Right renal cortex interstitium (tissue), 3 donors: ENCODE results near the gene VPS26B. TPM values are rescaled to one million over a fixed set of nuclear protein-coding genes. Genes with fewer than 3 reads are reported as not detected.
"Not testable (repeated sequence)": the region's sequence is repeated elsewhere in the genome, so short reads cannot be mapped to it uniquely, and the experiment has no call there.

Experiments
- DNase-seq, 3 donors: peaks; one replicate each; pipeline ENCODE4 v3.0.0-alpha.2; 2013; ENCODE audit warnings: low read depth in 3 of 3, low spot score in 2 of 3
- polyA plus RNA-seq, 3 donors: library from polyadenylated mRNA; unstranded; fragments of 120-200 nt; gene quantifications; one replicate each; pipeline ENCODE4 v1.2.1, GENCODE V29; 2013; ENCODE audit not compliant: insufficient read length in 3 of 3

Gene VPS26B
- 10 to 100 TPM; 44.4 to 47.8 (median 45.3) TPM for polyA plus RNA-seq

DNA sequence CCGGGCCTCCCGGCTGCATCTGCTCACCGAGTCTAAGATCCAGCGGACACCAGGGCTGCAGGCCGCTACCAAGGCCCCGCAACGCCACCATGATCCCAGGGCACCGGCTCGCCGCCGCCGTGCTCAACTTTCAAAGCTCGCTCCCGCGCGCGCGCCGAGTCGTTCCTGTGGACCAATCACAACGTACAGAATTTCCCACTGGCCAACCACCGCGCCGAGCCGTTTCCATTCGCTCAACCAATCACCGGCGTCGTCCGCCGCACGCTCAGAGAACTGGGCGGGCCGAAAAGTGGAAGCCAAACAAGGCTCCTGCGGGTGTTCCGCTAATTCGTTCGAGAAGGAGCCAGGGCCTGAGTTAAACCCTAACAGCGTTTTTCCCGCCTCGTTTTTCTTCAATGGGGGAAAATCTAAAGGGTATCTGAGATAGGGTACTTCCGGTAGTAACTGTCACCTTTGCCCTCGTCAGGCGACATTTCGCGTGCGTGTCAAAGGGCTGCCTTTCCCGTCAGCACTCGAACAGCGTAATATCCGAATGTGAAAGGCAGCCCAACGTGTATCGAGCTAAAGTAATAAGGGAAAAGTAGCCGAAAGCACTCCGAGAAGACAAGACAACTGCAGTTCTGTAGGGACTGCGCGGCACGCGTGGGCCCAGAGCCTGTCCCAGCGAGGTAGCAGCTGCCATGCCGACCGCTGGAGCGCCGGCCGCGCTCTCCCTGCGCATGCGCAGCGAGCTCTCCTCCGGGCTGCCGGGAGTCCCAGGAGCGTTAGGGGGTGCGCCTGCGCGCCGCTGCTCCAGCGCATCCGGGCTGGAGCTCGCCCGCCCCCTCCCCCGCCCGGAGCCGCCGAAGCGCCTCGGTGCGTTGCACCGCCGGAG, at the start of gene VPS26B, which contains the start of gene NCAPD3:
Gene VPS26B, plus strand, starts transcription at position 836 of the 874 bp plus-strand sequence. CDS start 452 bp downstream, outside the sequence.
Gene NCAPD3, minus strand, starts transcription at position 132 of the 874 bp plus-strand sequence. Its CDS starts 41 bp downstream, at position 91.
- peak; percentile 85 to 94 (median 89) for DNase-seq

DNA sequence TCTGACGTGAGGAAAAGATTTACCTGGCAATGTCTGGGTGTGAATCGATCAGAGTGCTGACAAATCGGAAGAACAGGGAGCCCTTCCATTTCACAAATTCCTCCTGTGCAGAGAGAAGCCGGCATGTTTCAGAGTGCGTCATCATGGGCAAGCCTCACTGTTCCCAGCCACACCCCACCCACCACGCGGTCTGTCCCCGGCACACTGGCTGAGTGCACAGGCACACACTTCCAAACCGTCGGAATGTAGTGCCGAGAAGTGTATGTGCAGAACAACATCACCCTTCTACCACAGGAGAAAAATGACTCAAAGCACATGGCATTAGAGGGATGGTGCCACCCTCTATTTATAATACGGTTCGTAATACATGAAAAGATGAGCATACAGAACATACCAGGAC, 48.2 kb upstream of the VPS26B start:
- DNase-seq: no peak

DNA sequence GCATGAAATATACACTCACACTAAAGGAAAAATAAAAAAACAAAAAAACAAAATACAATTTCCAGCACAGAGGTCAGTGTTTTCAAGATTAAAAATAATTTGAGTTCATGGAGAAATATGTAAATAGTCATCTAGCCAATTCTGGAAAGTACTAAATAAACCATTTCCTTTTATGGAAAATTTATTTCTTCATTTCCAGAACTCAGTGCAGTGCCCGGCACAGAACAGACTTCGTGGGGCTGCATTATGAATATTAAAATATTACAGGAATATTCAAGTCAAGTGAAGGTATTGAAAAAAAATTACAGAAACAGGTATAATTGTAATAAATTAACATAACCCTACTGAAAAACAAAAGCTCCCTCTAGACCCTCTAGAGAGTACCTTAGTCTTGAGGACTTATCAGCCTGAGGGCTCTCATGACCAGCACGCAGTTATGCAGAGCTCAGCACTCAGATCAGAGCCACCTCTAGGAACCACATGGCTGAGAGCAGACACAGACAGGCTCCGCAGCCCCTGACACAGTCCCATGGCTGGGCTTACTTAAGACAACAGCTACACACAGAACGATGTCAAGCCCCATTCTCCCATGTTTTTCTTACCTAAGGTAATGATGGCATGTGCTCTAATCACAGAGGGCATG, 46.3 kb upstream of the VPS26B start:
- DNase-seq: no peak

DNA sequence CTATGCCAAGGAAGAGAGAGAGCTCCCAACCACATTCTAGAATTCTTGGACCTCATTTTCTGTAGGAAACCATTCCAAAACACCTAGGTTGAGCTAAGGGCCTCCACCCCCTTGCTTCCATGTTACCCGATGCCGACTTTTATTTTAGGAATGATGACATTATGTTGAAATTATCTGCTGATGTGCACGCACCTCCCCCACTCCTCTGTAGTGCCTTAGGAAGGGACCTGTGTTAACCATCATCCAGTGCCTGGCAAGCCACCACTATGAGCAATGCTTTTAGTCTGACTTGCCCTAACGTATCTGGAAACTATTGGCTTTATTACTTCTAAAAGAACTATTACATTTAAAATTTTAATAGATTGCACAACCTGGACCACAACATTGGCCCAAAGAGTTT, 42.8 kb upstream of the VPS26B start:
- no peak for DNase-seq

DNA sequence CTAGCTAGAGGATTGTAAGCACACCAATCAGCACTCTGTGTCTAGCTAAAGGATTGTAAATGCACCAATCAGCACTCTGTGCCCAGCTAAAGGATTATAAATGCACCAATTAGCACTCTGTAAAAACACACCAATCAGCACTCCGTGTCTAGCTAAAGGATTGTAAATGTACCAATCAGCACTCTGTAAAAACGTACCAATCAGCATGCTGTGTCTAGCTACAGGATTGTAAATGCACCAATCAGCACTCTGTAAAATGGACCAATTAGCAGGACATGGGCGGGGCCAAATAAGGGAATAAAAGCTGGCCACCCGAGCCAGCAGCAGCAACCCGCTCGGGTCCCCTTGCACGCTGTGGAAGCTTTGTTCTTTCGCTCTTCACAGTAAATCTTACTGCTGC, 36.4 kb upstream of the VPS26B start:
- not testable (repeated sequence) for DNase-seq

DNA sequence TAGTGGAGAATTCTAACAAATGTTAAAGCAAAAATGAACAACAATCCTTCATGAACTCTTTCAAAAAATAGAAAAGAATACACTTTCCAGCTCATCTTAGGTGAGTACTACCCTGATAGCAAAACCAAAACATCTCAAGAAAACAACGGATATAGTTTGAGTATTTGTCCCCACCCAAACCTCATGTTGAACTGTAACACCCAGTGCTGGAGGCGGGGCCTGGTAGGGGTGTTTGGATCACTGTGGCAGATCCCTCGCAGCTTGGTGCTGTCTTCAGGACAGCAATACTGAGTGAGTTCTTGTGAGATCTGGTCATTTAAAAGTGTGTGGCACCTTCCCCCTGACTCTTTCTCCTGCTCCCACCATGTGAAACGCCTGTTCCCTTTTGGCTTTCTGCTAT, 27.7 kb upstream of the VPS26B start:
- no peak for DNase-seq

DNA sequence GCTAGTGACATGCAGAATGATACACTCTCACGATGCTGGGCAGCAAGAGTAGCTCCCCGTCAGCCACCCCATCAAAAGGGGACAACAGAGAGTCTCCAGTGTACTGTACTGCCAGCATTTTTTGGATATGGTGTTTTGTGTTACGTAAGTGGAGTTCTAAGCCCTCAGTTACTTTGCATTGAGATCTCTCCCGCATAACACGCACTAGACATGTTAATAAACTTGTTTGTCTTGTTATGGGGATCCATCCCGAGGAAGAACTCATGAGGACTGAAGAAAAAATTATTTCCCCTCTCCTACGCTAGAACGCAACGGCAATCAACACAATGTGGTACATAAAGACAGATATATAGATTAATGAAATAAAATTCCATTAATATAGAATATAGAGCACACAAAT, 24.9 kb upstream of the VPS26B start:
- DNase-seq: no peak

DNA sequence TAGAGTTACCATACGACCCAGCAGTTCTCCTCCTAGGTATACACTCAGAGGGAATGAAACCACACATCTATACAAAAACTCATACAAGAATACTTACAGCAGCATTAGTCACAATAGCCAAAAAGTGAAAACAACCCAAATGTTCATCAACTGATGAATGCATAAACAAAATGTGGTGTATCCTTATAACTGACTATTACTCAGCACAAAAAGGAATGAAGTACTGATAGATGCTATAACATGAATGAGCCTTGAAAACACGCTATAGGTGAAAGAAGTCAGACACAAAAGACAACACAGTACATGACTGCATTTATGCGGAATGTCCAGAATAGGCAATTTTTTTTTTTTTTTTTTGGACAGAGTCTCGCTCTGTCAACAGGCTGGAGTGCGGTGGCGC, 23.8 kb upstream of the VPS26B start:
- no peak for DNase-seq

GRCh38 chr11:134202661-134203060, 21.8 kb upstream of the VPS26B start:
- no peak for DNase-seq

DNA sequence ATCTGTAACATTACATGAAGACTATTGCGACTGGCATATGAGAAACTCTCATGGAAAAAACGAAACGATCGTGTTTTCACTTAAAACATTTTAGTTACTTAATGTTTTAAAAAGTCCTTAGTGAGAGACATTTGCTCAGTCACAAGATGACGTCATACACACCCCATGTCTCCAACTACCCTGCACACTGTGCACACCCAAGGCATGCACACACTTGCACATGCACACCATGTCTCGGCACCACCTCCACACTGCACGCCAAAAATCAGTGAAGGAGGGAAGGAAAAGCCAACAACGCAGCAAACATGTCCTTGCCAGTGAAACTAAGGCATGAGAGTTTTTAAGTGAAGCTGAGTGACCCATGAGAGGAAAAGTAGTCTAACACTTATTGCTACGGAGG, 18.7 kb upstream of the VPS26B start:
- DNase-seq: no peak

DNA sequence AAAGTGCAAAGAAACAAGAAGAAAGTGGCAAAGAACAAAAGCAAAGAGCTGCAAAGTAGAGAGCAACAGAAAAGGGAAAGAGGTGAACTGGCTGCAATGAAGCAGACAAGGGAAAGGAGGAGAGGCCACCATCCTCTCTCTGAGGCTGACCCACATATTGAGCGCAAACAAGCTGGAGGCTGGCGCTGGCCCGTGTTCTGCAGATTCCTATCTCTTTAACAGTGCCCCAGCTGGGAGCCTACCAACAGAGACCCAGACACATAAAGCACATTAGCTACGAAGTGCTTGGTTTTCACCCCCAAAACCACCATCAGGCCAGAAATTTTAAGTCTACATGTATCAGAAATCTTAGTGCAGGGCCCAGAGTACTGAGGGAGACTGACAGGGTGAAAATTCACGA, 18.3 kb upstream of the VPS26B start:
- no peak for DNase-seq

DNA sequence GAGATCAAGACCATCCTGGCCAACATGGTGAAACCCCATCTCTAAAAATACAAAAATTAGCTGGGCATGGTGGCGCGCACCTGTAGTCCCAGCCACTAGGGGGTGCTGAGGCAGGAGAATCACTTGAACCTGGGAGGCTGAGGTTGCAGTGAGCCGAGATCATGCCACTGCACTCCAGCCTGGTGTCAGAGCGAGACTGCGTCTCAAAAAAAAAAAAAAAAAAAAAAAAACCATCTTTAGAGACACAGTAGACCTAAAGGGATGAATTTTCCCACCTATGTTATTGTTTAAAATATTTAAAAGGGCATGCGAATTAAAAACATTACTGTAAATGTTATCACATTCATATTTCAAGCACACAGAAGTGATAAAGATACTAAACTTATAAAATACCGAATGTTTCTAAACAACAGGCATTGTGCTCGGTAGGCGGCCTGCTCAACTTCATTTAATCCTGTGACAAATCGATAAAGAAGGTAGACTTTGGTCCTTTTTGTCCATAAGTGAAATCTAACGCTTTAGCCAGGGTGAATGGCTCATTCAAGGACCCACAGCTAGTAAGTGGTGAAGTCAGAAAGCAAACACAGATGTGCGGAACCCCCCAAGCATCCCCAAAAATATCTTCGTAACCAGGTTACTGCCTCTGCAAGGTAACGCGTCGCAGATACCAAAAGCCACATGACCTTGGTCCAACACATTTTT, 16.8 kb upstream of the VPS26B start:
- DNase-seq: no peak

- no peak for DNase-seq
Observed at GRCh38 chr11:134215836-134216235, 8.6 kb upstream of the VPS26B start.

- DNase-seq: no peak
Observed at GRCh38 chr11:134216816-134217215, 7.7 kb upstream of the VPS26B start.

DNA sequence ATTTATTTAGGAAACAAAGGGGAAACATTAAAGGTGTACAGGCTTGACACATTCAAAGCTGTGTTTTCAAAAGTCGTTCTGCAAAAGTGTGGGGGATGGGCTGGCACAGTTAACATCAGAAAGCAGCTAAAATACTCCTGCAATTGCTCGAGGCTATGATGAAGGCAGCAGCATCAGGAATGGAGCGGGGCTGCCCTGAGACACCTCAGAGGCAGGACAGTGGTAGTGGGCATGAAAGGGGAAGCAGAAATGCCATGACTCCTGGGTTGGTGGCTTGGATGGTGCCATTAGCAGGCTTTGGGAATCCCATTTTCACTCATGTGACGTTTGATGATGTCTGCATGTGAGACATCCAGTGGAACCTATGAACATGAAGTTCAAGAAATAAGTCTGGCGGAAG, 1.4 kb upstream of the VPS26B start:
- no peak for DNase-seq

DNA sequence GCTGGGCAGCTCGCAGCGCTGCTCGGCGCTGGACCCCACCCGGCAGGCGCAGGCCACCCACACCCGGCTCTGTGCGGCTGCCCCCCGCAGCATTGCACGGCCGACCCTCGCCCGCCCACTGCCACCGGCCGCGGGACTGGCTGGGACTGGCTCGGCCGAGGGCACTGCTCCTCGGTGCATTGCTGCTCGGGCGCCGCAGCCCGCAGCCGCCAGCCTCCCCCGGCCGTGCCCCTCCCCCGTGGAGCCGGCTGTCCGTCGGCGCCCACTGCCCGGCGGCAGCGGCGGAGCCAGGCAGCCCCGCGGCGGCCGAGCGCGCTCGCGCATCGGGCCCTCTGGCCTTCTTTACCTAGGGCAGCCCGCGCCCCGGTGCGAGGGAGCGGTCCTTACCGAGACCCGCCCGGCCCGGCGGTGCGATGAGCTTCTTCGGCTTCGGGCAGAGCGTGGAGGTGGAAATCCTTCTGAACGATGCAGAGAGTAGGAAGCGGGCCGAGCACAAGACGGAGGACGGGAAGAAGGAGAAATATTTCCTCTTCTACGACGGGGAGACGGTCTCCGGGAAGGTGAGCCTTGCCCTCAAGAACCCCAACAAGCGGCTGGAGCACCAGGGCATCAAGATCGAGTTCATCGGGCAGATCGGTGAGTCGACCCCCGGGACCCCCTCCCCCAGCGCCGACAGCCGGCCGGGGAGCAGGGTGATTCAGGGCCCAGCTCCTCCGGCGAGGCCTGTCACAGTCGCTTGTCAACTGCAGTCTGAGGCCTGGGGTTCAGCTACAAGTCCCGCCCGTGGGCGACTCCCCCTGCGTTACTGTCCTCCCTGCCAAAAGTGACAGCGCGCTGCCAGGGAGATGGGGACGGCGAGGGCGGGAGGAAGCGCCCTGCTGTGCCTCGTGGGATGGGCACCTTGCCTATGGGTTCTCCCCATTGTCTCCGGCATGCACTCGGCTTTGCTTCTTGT, 516 bp downstream of the VPS26B start:
- DNase-seq: no peak

GRCh38 chr11:134226806-134227325, 2.4 kb downstream of the VPS26B start:
- no peak for DNase-seq

DNA sequence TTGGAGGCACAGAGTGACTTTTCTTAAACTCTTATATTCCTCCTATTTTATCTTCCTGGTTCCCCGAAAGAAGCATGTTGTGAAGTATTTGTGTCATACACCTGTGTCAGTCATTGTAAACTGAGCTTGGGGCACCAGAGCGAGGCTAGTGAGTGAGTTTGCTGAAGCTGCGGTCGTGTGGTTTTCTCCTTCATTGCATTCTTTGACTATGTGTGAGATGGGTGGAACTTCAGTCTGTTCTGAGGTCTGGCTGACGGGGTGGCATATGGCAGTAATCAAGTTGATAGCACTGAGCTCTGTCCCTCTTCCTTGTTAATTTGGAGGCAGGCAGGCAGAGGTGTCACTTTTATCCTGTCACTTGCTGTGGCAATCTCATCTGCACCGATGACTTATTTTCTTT, 4.2 kb downstream of the VPS26B start:
- no peak for DNase-seq

DNA sequence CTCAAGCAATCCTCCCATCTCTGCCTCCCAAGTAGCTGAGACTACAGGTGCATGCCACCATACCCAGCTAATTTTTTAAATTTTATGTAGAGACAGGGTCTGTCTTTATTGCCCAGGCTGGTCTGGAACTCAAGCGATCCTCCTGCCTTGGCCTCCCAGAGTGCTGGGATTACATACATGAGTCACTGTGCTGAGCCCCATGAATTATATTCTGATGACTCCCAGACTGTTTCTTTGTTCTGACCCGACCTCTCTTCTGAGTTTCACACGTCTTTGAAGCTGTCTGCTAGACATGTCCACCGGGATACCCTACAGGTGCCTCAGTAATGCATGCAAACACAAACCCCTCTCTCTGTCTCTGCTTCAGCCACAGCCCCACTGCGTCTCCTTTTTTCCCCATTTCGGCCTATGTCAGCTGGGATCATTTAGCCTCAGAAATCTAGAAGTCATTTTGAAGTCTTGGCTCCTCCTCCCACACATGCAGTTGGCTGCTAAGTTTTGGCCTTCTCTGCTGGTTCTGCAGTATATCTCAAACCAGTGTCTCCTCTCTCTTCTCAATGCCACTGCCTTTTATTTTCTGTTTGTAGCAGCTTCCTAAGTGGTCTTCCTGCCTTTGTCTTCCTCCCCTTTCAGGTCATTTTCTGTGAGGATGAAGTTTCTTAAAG, 4.8 kb downstream of the VPS26B start:
- no peak for DNase-seq
